Esophagus squamous epithelium (tissue), 4 donors: ENCODE data around the gene FMNL3.

ENCODE experiments used
- POLR2A ChIP-seq, 4 donors: fragments of 450-650 bp; IDR thresholded peaks; one replicate each; pipeline ENCODE4 v1.6.1; 2017; ENCODE audit warnings: antibody characterized with exemption in 4 of 4, mild to moderate bottlenecking in 4 of 4, moderate library complexity in 3 of 4
- TF ChIP-seq, protein P1 (sequence below), 6 experiments: fragments of 450-650 bp in 4 of 6; fragments of 200-600 bp in 2 of 6; sonication (generic) in 2 of 6; IDR thresholded peaks; one replicate each; pipeline ENCODE4 v1.5.1; 2016 to 2019; ENCODE audit warnings: antibody characterized with exemption in 6 of 6, mild to moderate bottlenecking in 4 of 6, moderate library complexity in 4 of 6

GRCh38 chr12:49635656-49636055 lies 71.5 kb downstream of the FMNL3 start:
- TF ChIP-seq, protein P1, sequence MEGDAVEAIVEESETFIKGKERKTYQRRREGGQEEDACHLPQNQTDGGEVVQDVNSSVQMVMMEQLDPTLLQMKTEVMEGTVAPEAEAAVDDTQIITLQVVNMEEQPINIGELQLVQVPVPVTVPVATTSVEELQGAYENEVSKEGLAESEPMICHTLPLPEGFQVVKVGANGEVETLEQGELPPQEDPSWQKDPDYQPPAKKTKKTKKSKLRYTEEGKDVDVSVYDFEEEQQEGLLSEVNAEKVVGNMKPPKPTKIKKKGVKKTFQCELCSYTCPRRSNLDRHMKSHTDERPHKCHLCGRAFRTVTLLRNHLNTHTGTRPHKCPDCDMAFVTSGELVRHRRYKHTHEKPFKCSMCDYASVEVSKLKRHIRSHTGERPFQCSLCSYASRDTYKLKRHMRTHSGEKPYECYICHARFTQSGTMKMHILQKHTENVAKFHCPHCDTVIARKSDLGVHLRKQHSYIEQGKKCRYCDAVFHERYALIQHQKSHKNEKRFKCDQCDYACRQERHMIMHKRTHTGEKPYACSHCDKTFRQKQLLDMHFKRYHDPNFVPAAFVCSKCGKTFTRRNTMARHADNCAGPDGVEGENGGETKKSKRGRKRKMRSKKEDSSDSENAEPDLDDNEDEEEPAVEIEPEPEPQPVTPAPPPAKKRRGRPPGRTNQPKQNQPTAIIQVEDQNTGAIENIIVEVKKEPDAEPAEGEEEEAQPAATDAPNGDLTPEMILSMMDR (IDR thresholded peaks at IDR 0.05): no peak
- TF ChIP-seq POLR2A (IDR thresholded peaks at IDR 0.05): no peak
